Measurements from ENCODE around the gene F11R.

Gene F11R

GRCh38 chr1:161032409-161032808 is 11.5 kb upstream of the F11R start:
- Histone ChIP-seq H3K9me3 (ENCODE audit: control insufficient read depth, insufficient read depth, low read depth, low read length) (no peaks in the 10 kb centered on the region), H3K36me3 (ENCODE audit: control insufficient read depth in 2 of 2, insufficient read depth in 1 of 2, low read length in 2 of 2) (no peaks in the 10 kb centered on the region), H3K4me1 (ENCODE audit: control insufficient read depth, insufficient read depth, low read length) (peaks cover 2% of the 10 kb centered on the region; the same call in 1 of the 2 replicates), H3K27ac (ENCODE audit: extremely low read depth, low read depth, low read length) (no peak overlapping the region), H3K4me3 (ENCODE audit: low read depth, low read length) (no peak overlapping the region)
- ChIA-PET CTCF (interaction anchor here (0.9 to 1.3 kb wide), 3 partner anchors 10 to 65 kb away, joined by 3 to 5 read pairs (median 4); partner anchors contain the start of gene KLHDC9), POLR2A (interaction anchor here (1.0 kb wide), 1 partner anchor 11 kb away, joined by 3 read pairs; the partner anchor contains the start of gene F11R)
- TF ChIP-seq MEIS1 (CRISPR knock-in tag; IDR thresholded peaks at IDR 0.05; ENCODE audit: borderline replicate concordance) (no peak), TCF7L2 (IDR thresholded peaks at IDR 0.05; ENCODE audit: borderline replicate concordance, low read depth, low read length) (no peak), ZNF280C (tag by site-specific recombination; IDR thresholded peaks at IDR 0.05) (no peak), ZNF146 (tag by site-specific recombination; IDR thresholded peaks at IDR 0.05) (no peak), ZFP37 (tag by site-specific recombination; IDR thresholded peaks at IDR 0.05) (no peak), BCL6B (tag by site-specific recombination; IDR thresholded peaks at IDR 0.05) (no peak), ZNF518A (tag by site-specific recombination; conservative IDR thresholded peaks at IDR 0.05; ENCODE audit: low read depth) (no peak), GLI2 (tag by site-specific recombination; IDR thresholded peaks at IDR 0.05; ENCODE audit: borderline replicate concordance, low read depth) (no peak), ZBTB10 (tag by site-specific recombination; IDR thresholded peaks at IDR 0.05) (no peak), ZNF292 (tag by site-specific recombination; IDR thresholded peaks at IDR 0.05; ENCODE audit: borderline replicate concordance, low read depth) (no peak), HIC1 (tag by site-specific recombination; IDR thresholded peaks at IDR 0.05) (no peak), ZNF596 (tag by site-specific recombination; IDR thresholded peaks at IDR 0.05) (no peak), ZSCAN5A (tag by site-specific recombination; IDR thresholded peaks at IDR 0.05) (no peak), ZNF660 (tag by site-specific recombination; IDR thresholded peaks at IDR 0.05) (no peak)
